AG09309 (cell line): Measurements from ENCODE around the gene GYG2.
"Not testable (repeated sequence)": the region's sequence is repeated elsewhere in the genome, so short reads cannot be mapped to it uniquely, and the experiment has no call there.

Experiments
- DNase-seq: peaks from one replicate; pipeline ENCODE4 v3.0.0-alpha.2; 2010; ENCODE audit warnings: low read depth
- H3K4me3 ChIP-seq: 2 replicates; pipeline ENCODE4 v1.5.1; 2011; ENCODE audit warnings: mild to moderate bottlenecking, low read depth, low read length, moderate library complexity; ENCODE audit not compliant: control insufficient read depth
- TF ChIP-seq, protein P1 (sequence below): IDR thresholded peaks from 2 replicates; pipeline ENCODE4 v1.5.1; 2011; ENCODE audit warnings: mild to moderate bottlenecking, low read depth, low read length, inconsistent platforms; ENCODE audit not compliant: insufficient read depth, control insufficient read depth; ENCODE audit errors: missing control alignments

The GYG2 gene

DNA sequence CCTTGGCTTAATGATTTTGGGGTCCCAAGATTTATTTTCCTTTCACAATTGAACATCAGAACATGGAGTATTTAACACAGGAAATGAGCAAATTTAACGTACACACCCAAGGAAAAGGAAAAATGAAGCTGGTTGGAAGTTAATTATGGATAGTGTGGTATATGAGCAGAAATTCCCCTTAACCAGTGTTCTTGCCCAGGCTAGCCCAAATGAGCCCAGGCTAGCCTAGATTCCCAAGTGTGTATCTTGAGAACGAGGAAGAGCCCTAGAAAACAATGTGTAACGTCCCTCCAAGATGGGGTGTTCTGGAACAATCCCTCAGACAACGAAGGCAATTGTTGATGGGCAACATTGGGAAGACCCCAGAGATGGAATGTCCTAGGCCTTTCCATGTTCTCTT, 43.2 kb upstream of the GYG2 start:
- H3K4me3 ChIP-seq: no peak overlapping the region
- no peak for DNase-seq
- TF ChIP-seq, protein P1, sequence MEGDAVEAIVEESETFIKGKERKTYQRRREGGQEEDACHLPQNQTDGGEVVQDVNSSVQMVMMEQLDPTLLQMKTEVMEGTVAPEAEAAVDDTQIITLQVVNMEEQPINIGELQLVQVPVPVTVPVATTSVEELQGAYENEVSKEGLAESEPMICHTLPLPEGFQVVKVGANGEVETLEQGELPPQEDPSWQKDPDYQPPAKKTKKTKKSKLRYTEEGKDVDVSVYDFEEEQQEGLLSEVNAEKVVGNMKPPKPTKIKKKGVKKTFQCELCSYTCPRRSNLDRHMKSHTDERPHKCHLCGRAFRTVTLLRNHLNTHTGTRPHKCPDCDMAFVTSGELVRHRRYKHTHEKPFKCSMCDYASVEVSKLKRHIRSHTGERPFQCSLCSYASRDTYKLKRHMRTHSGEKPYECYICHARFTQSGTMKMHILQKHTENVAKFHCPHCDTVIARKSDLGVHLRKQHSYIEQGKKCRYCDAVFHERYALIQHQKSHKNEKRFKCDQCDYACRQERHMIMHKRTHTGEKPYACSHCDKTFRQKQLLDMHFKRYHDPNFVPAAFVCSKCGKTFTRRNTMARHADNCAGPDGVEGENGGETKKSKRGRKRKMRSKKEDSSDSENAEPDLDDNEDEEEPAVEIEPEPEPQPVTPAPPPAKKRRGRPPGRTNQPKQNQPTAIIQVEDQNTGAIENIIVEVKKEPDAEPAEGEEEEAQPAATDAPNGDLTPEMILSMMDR: no peak

DNA sequence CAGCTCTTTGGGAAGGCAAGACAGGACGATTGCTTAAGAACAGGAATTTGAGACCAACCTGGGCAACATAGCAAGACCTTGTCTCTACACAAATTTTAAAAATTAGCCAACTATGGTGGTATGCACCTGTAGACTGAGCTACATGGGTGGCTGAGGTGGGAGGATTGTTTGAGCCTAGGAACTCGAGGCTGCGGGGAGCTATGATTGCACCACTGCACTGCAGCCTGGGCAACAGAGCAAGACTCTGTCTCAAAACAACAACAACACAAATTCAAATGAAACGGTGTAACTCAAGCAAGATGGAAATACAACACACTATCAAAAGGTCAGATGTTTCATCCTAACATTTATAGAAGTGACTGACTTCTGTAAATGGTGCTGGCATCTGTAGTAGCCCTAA, 39.8 kb upstream of the GYG2 start:
- TF ChIP-seq, protein P1: no peak
- DNase-seq: no peak
- no peak overlapping the region for H3K4me3 ChIP-seq

DNA sequence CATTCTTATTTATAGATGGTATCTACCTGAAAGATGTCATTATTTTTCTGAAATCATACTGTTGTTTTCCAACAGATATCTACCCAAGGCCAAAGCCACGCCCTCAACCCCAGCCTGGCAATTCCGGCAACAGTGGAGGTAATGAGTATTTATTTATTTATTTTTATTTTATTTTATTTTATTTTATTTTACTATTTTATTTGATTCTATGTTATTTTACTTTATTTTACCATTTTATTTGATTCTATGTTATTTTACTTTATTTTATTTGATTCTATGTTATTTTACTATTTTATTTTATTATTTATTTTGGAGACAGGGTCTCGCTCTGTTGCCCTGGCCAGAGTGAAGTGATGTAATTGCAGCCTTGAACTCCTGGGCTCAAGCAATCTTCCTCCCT, 39.2 kb upstream of the GYG2 start:
- TF ChIP-seq, protein P1: no peak
- no peak overlapping the region for H3K4me3 ChIP-seq
- no peak for DNase-seq

DNA sequence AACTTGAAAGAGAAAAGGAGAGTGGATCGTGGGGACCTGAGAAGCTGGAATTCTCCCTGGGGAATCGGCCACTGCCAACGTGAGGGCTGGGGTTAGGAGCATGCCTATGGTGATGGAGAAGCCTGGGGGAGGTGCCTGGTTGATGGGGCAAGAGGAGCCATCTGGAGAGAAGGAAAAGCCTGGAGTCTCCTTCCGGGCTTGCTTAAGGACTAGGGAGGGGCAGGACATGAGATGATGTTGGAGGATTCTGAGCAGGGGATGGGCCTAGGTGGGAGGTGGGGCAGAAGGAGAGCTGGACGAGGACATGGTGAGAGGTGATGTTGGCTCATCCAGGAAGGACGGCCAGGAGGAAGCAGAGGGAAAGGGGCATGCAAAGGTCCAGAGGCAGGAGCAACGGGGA, 35.0 kb upstream of the GYG2 start:
- no peak for DNase-seq
- H3K4me3 ChIP-seq: no peak overlapping the region
- TF ChIP-seq, protein P1: no peak

DNA sequence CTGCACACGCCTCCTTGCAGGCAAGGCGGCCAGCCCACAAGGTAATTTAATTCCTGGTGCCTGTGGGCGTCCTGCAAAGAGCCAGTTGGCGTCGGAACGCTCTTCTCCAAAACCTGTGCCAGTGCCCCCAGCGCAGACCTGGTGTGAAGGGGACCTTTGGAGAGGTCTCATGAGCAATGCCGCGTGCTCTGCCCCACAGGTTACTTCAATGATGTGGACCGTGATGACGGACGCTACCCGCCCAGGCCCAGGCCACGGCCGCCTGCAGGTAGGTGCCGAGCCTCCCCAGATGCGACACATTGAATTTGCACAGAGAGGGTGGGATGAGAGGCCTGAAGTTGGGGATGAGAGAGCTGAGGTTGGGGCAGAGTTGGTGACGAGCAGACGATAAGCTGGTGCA, 34.4 kb upstream of the GYG2 start:
- TF ChIP-seq, protein P1: no peak
- H3K4me3 ChIP-seq: no peak overlapping the region
- no peak for DNase-seq

DNA sequence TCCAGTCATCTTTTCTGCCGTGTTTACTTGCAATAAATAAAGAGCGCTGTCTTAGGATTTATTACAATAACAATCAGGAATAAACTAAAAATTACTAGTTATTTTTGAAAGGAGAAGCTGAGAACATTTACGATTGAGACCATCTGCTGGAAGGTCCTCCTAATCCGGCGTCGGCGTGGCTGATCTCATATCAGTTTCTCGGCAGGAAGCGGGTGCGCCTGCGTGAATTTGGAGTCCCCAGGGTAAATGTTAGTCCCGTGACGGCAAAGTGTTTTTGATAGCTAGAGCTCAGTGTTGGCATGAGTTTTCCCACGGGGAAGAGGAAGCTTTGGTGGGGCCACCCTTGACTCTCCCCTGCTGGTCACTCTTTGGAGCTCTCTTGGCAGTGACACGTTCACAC, 31.9 kb upstream of the GYG2 start:
- DNase-seq, H3K4me3 ChIP-seq: not testable (repeated sequence)

DNA sequence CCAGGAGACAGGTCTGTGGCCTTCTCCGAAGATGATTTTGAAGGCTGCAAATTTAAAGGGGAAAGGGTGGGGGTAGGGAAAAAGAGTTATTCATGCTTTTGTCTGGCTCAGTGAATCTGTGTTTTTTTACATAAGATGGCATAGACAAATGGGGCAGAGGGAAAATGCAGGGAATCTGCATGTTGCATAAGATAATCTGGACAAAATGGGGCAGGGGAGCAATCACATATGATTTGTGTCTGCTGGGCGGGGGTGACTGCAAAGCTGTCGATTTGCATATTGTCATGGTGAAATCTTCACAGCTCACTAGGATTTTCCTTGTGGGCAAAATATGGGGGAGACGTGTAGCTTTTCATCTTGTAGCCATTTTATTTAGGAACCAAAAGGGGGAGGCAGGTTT, 29.4 kb upstream of the GYG2 start:
- TF ChIP-seq, protein P1: no peak
- no peak overlapping the region for H3K4me3 ChIP-seq
- no peak for DNase-seq

DNA sequence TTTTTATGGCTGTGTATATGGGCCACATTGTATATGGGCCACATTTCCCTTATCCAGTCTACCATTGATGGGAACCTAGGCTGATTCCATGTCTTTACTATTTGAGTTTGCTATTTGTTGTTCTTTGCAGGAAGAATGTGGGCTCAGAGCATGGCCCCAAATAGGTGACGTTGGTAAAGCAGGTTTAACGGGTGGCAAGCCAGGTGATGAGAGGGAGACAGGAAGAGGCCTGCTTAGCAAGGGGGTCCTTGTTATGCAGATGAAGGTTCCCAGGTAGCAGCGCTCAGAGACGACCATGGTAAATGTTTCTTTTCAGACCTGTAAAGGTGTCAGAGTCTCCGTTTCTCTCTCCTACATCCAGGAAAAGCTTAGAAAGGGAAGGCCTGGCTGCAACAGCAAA, 28.8 kb upstream of the GYG2 start:
- not testable (repeated sequence) for DNase-seq, H3K4me3 ChIP-seq
